Esophagus squamous epithelium (tissue), 5 donors: ENCODE measurements around the gene CATSPER4. TPM values are rescaled to one million over a fixed set of nuclear protein-coding genes. Genes with fewer than 3 reads are reported as not detected.

Experiments used
- DNase-seq: peaks from one replicate; lab custom pipeline; 2025; lab: John Stamatoyannopoulos, UW
- H3K27ac ChIP-seq, 4 donors: fragments of 200-600 bp; sonication (generic); one replicate each; pipeline ENCODE4 v1.5.1; 2016 to 2019; ENCODE audit warnings: mild to moderate bottlenecking in 1 of 4
- H3K27me3 ChIP-seq, 4 donors: fragments of 200-600 bp; sonication (generic); 1 replicate in 3 of 4; 2 replicates in 1 of 4; pipeline versions ENCODE4 v1.5.1 to v1.6.0; 2017 to 2021; ENCODE audit warnings: antibody characterized with exemption in 1 of 4
- H3K36me3 ChIP-seq, 3 donors: fragments of 200-600 bp; sonication (generic); one replicate each; pipeline ENCODE4 v1.5.1; 2016 to 2019
- H3K4me1 ChIP-seq, 3 donors: fragments of 200-600 bp; sonication (generic); one replicate each; pipeline ENCODE4 v1.5.1; 2017 to 2019
- H3K4me3 ChIP-seq, 4 donors: fragments of 200-600 bp; sonication (generic); 1 replicate in 3 of 4; 2 replicates in 1 of 4; pipeline ENCODE4 v1.5.1; 2016 to 2019; ENCODE audit warnings: mild to moderate bottlenecking in 2 of 4, moderate library complexity in 1 of 4
- H3K9me3 ChIP-seq, 3 donors: fragments of 200-600 bp; sonication (generic); one replicate each; pipeline ENCODE4 v1.5.1; 2016 to 2019
- CTCF ChIP-seq, 6 experiments: fragments of 450-650 bp in 4 of 6; fragments of 200-600 bp in 2 of 6; sonication (generic) in 2 of 6; IDR thresholded peaks; one replicate each; pipeline ENCODE4 v1.5.1; 2016 to 2019; ENCODE audit warnings: antibody characterized with exemption in 6 of 6, mild to moderate bottlenecking in 4 of 6, moderate library complexity in 4 of 6
- POLR2A ChIP-seq, 4 donors: fragments of 450-650 bp; IDR thresholded peaks; one replicate each; pipeline ENCODE4 v1.6.1; 2017; ENCODE audit warnings: antibody characterized with exemption in 4 of 4, mild to moderate bottlenecking in 4 of 4, moderate library complexity in 3 of 4
- WGBS, 2 donors: methylation state at CpG; one replicate each; pipeline ENCODE4 v1.1.5; 2018; 5-methylcytosine and 5-hydroxymethylcytosine counted together
- intact Hi-C: fragments of 100-400 bp; cut with DNase I; formaldehyde crosslinking; loops from one replicate; pipeline ENCODE4 v1.15.0; 2022
- total RNA-seq, 4 donors: library from RNA; depleted of rRNA; stranded (reverse); fragments of >200 nt; gene quantifications; one replicate each; pipeline ENCODE4 v1.1.0, GENCODE V29; 2016
- donor health status: DM: yes; HTN: yes; CAD: no.

CATSPER4 gene
- total RNA-seq, 4 donors from 2014 or later, result not detected

- H3K36me3 ChIP-seq, result peaks cover 0 to 33% (median 0%) of the 10 kb centered on the region in 3 donors
- DNase-seq, result no peak
- no peaks in the 10 kb centered on the region for H3K27me3 ChIP-seq
- no peak overlapping the region for H3K4me3 ChIP-seq
- TF ChIP-seq POLR2A (IDR thresholded peaks at IDR 0.05), result no peak
- no peaks in the 10 kb centered on the region for H3K9me3 ChIP-seq
- WGBS, 2 donors, result 51 to 71% methylated on average over 3 of the region's 3 CpGs
- no peak overlapping the region for H3K27ac ChIP-seq
- H3K4me1 ChIP-seq, result no peaks in the 10 kb centered on the region
- intact Hi-C loops, result no loop called here
Observed at GRCh38 chr1:26191739-26192138, 1.3 kb downstream of the CATSPER4 start.

GRCh38 chr1:26195805-26196204, 5.4 kb downstream of the CATSPER4 start:
- no peak overlapping the region for H3K27ac ChIP-seq
- H3K4me1 ChIP-seq, result peaks cover 0 to 1% (median 0%) of the 10 kb centered on the region in 3 donors
- DNase-seq, result no peak
- TF ChIP-seq CTCF (IDR thresholded peaks at IDR 0.05) (no peak), POLR2A (IDR thresholded peaks at IDR 0.05) (no peak)
- no peak overlapping the region for H3K4me3 ChIP-seq
- no peaks in the 10 kb centered on the region for H3K36me3 ChIP-seq
- peaks cover 0 to 21% (median 0%) of the 10 kb centered on the region in 4 donors for H3K27me3 ChIP-seq
- WGBS, 2 donors, result 59 to 85% methylated on average over 3 of the region's 3 CpGs
- no peaks in the 10 kb centered on the region for H3K9me3 ChIP-seq
- intact Hi-C loops, result no loop called here

GRCh38 chr1:26197301-26197700, 6.9 kb downstream of the CATSPER4 start:
- peaks cover 0 to 27% (median 0%) of the 10 kb centered on the region in 4 donors for H3K27me3 ChIP-seq
- TF ChIP-seq CTCF (IDR thresholded peaks at IDR 0.05) (no peak), POLR2A (IDR thresholded peaks at IDR 0.05) (no peak)
- no peak overlapping the region for H3K27ac ChIP-seq
- intact Hi-C loops, result no loop called here
- H3K9me3 ChIP-seq, result no peaks in the 10 kb centered on the region
- 84 to 100% methylated on average over 2 to 3 of the region's 3 CpGs for WGBS, 2 donors
- peaks cover 0 to 14% (median 0%) of the 10 kb centered on the region in 3 donors for H3K4me1 ChIP-seq
- no peak overlapping the region for H3K4me3 ChIP-seq
- no peak for DNase-seq
- H3K36me3 ChIP-seq, result no peaks in the 10 kb centered on the region

GRCh38 chr1:26197813-26198212, 7.4 kb downstream of the CATSPER4 start:
- H3K27ac ChIP-seq, result no peak overlapping the region
- H3K4me3 ChIP-seq, result no peak overlapping the region
- no peaks in the 10 kb centered on the region for H3K36me3 ChIP-seq
- TF ChIP-seq POLR2A (IDR thresholded peaks at IDR 0.05) (no peak), CTCF (IDR thresholded peaks at IDR 0.05) (no peak)
- no peak for DNase-seq
- H3K27me3 ChIP-seq, result peaks cover 0 to 31% (median 0%) of the 10 kb centered on the region in 4 donors
- 78 to 82% methylated on average over 11 of the region's 11 CpGs for WGBS, 2 donors
- H3K9me3 ChIP-seq, result no peaks in the 10 kb centered on the region
- peaks cover 0 to 14% (median 0%) of the 10 kb centered on the region in 3 donors for H3K4me1 ChIP-seq
- intact Hi-C loops, result no loop called here

- Histone ChIP-seq H3K4me1 (peaks cover 0 to 14% (median 0%) of the 10 kb centered on the region in 3 donors), H3K9me3 (no peaks in the 10 kb centered on the region), H3K36me3 (no peaks in the 10 kb centered on the region), H3K27ac (no peak overlapping the region), H3K27me3 (peaks cover 0 to 48% (median 0%) of the 10 kb centered on the region in 4 donors), H3K4me3 (no peak overlapping the region)
- DNase-seq, result no peak
- WGBS, 2 donors, result 90 to 93% methylated on average over 4 to 5 of the region's 5 CpGs
- intact Hi-C loops, result no loop called here
- TF ChIP-seq POLR2A (IDR thresholded peaks at IDR 0.05) (no peak), CTCF (IDR thresholded peaks at IDR 0.05) (no peak)
Observed at GRCh38 chr1:26200413-26200812, 10.0 kb downstream of the CATSPER4 start.
